WTC11 (cell line): Measurements from ENCODE around the gene ALS2. TPM values are rescaled to one million over a fixed set of nuclear protein-coding genes. Genes with fewer than 3 reads are reported as not detected.

ENCODE experiments used
- ATAC-seq: fragments of 200-7000 bp; cut with Tn5 transposase; 2 replicates; pipeline ENCODE4 v1.10.0; 2021; ENCODE audit warnings: mild to moderate bottlenecking, moderate library complexity
- CTCF ChIA-PET: fragments of 300-600 bp; sonication (Branson Sonifier 250); formaldehyde crosslinking; loops from one replicate; lab custom pipeline; 2021; ENCODE audit warnings: antibody characterized with exemption; lab: Charles Lee
- POLR2A ChIA-PET: fragments of 350-600 bp; sonication (Branson Sonifier 250); formaldehyde crosslinking; loops from one replicate; lab custom pipeline; 2021; ENCODE audit warnings: antibody characterized with exemption; lab: Charles Lee
- DNase-seq: peaks from one replicate; pipeline ENCODE4 v3.0.0; 2021; ENCODE audit warnings: low spot score
- H3K27ac Mint-ChIP-seq: 2 replicates; pipeline ENCODE4 v1.8.0; 2021; ENCODE audit warnings: mixed read lengths
- H3K27me3 Mint-ChIP-seq: 2 replicates; pipeline ENCODE4 v1.8.0; 2021; ENCODE audit warnings: low read depth, mild to moderate bottlenecking, moderate library complexity, mixed read lengths
- H3K36me3 Mint-ChIP-seq: 2 replicates; pipeline ENCODE4 v1.8.0; 2021; ENCODE audit warnings: mixed read lengths
- H3K4me1 Mint-ChIP-seq: 2 replicates; pipeline ENCODE4 v1.8.0; 2022; ENCODE audit warnings: mixed read lengths
- H3K4me3 Mint-ChIP-seq: 2 replicates; pipeline ENCODE4 v1.8.0; 2021; ENCODE audit warnings: mild to moderate bottlenecking, moderate library complexity, mixed read lengths
- H3K9me3 Mint-ChIP-seq: 2 replicates; pipeline ENCODE4 v1.8.0; 2021; ENCODE audit warnings: mixed read lengths
- AR ChIP-seq: fragments of 250-450 bp; sonication (Bioruptor Pico); IDR thresholded peaks from 2 replicates; pipeline ENCODE4 v1.9.0; 2021; ENCODE audit warnings: mild to moderate bottlenecking
- ATF1 ChIP-seq: sonication (generic); formaldehyde crosslinking; IDR thresholded peaks from 2 replicates; pipeline ENCODE4 v1.8.1; 2023; ENCODE audit warnings: mild to moderate bottlenecking, moderate library complexity, missing genetic modification reagents
- ATF2 ChIP-seq: sonication (generic); formaldehyde crosslinking; IDR thresholded peaks from 2 replicates; pipeline ENCODE4 v1.8.1; 2022; ENCODE audit warnings: low read depth, missing genetic modification reagents, borderline replicate concordance
- CREM ChIP-seq: sonication (generic); formaldehyde crosslinking; IDR thresholded peaks from 2 replicates; pipeline ENCODE4 v1.8.1; 2022; ENCODE audit warnings: mild to moderate bottlenecking, missing genetic modification reagents, moderate library complexity
- E2F4 ChIP-seq: sonication (generic); formaldehyde crosslinking; IDR thresholded peaks from 2 replicates; pipeline ENCODE4 v1.8.1; 2022; ENCODE audit warnings: low read depth, mild to moderate bottlenecking, moderate library complexity, missing genetic modification reagents, borderline replicate concordance
- ESRRA ChIP-seq: sonication (generic); formaldehyde crosslinking; IDR thresholded peaks from 2 replicates; pipeline ENCODE4 v1.8.1; 2022; ENCODE audit warnings: mild to moderate bottlenecking, missing genetic modification reagents, borderline replicate concordance
- GRHL2 ChIP-seq: fragments of 250-450 bp; sonication (Bioruptor Pico); IDR thresholded peaks from 2 replicates; pipeline ENCODE4 v1.8.0; 2022; ENCODE audit warnings: mild to moderate bottlenecking, moderate library complexity; ENCODE audit not compliant: insufficient replicate concordance, severe bottlenecking
- IRF2 ChIP-seq: sonication (generic); formaldehyde crosslinking; IDR thresholded peaks from 2 replicates; pipeline ENCODE4 v1.8.0; 2022; ENCODE audit warnings: low read depth, missing genetic modification reagents, borderline replicate concordance
- MLX ChIP-seq: sonication (generic); formaldehyde crosslinking; IDR thresholded peaks from 2 replicates; pipeline ENCODE4 v1.8.1; 2023; ENCODE audit warnings: mild to moderate bottlenecking, missing genetic modification reagents, moderate library complexity
- NFYB ChIP-seq: sonication (generic); formaldehyde crosslinking; conservative IDR thresholded peaks from 2 replicates; pipeline ENCODE4 v1.8.0; 2022; ENCODE audit warnings: low read depth, missing genetic modification reagents
- NR3C1 ChIP-seq: sonication (generic); formaldehyde crosslinking; conservative IDR thresholded peaks from 2 replicates; pipeline ENCODE4 v1.8.1; 2023; ENCODE audit warnings: low read depth, mild to moderate bottlenecking, missing genetic modification reagents
- TEAD1 ChIP-seq: sonication (generic); formaldehyde crosslinking; IDR thresholded peaks from 2 replicates; pipeline ENCODE4 v1.8.0; 2022; ENCODE audit warnings: mild to moderate bottlenecking, missing genetic modification reagents
- ZBTB43 ChIP-seq: sonication (generic); formaldehyde crosslinking; IDR thresholded peaks from 2 replicates; pipeline ENCODE4 v1.8.1; 2023; ENCODE audit warnings: mild to moderate bottlenecking, missing genetic modification reagents
- ZNF396 ChIP-seq: fragments of 250-450 bp; sonication (Bioruptor Pico); IDR thresholded peaks from 2 replicates; pipeline ENCODE4 v1.8.0; 2021; ENCODE audit warnings: mild to moderate bottlenecking, moderate library complexity, borderline replicate concordance
- ZNF423 ChIP-seq: fragments of 250-450 bp; sonication (Bioruptor Pico); IDR thresholded peaks from 2 replicates; pipeline ENCODE4 v2.1.2; 2022; ENCODE audit warnings: mild to moderate bottlenecking, moderate library complexity
- ZNF532 ChIP-seq: fragments of 250-450 bp; sonication (Bioruptor Pico); IDR thresholded peaks from 2 replicates; pipeline ENCODE4 v1.9.0; 2021; ENCODE audit warnings: mild to moderate bottlenecking, borderline replicate concordance
- ZNF671 ChIP-seq: fragments of 250-450 bp; sonication (Bioruptor Pico); IDR thresholded peaks from 2 replicates; pipeline ENCODE4 v1.8.0; 2021; ENCODE audit warnings: mild to moderate bottlenecking
- ZSCAN18 ChIP-seq: fragments of 250-450 bp; sonication (Bioruptor Pico); IDR thresholded peaks from 2 replicates; pipeline ENCODE4 v2.1.2; 2022; ENCODE audit warnings: mild to moderate bottlenecking, moderate library complexity
- total RNA-seq: library from RNA; stranded (reverse); gene quantifications from 3 replicates; pipeline ENCODE4 v1.2.3, GENCODE V29; 2021

ALS2 gene
- total RNA-seq, 1 experiment from 2014 or later: 30.5 TPM

GRCh38 chr2:201751566-201751965 is 29.2 kb downstream of the ALS2 start:
- Mint-ChIP-seq H3K27me3 (no peaks in the 10 kb centered on the region), H3K27ac (no peak overlapping the region), H3K4me1 (no peaks in the 10 kb centered on the region), H3K36me3 (peaks cover 8% of the 10 kb centered on the region; the same call in 1 of the 2 replicates), H3K4me3 (no peak overlapping the region), H3K9me3 (no peaks in the 10 kb centered on the region)
- ChIA-PET CTCF (no interaction called here), POLR2A (no interaction called here)
- no peak for TF ChIP-seq ZSCAN18 (CRISPR knock-in tag)
- TF ChIP-seq AR (CRISPR knock-in tag): no peak
- TF ChIP-seq TEAD1 (CRISPR knock-in tag): no peak
- TF ChIP-seq IRF2 (CRISPR knock-in tag): no peak
- TF ChIP-seq ATF2: no peak
- no peak for TF ChIP-seq ZBTB43 (CRISPR knock-in tag)
- no peak for TF ChIP-seq NR3C1 (CRISPR knock-in tag)
- no peak for TF ChIP-seq E2F4 (CRISPR knock-in tag)
- TF ChIP-seq GRHL2 (CRISPR knock-in tag): no peak
- no peak for TF ChIP-seq ATF1 (CRISPR knock-in tag)
- TF ChIP-seq NFYB (CRISPR knock-in tag): no peak
- TF ChIP-seq ZNF532 (CRISPR knock-in tag): no peak
- no peak for TF ChIP-seq ZNF671 (CRISPR knock-in tag)
- no peak for TF ChIP-seq CREM (CRISPR knock-in tag)
- no peak for TF ChIP-seq ZNF396
- no peak for TF ChIP-seq ESRRA
- no peak for TF ChIP-seq MLX (CRISPR knock-in tag)
- no peak for TF ChIP-seq ZNF423
- DNase-seq (no peak), ATAC-seq (no peak)
